ENCODE results near the gene SLC2A8.

SLC2A8 gene

GRCh38 chr9:127448112-127448805 is 51.3 kb downstream of the SLC2A8 start:
- no peak for DNase-seq (ENCODE audit: low read depth)
- no peak for TF ChIP-seq CTCF (IDR thresholded peaks at IDR 0.05; ENCODE audit: insufficient read depth, low read depth, low read length, missing control alignments)
- peak overlapping the region; percentile 82 for H3K4me3 ChIP-seq (ENCODE audit: low read length)

- no peak for TF ChIP-seq CTCF (IDR thresholded peaks at IDR 0.05; ENCODE audit: insufficient read depth, low read depth, low read length, missing control alignments)
- peak overlapping the region; percentile 82 for H3K4me3 ChIP-seq (ENCODE audit: low read length)
- no peak for DNase-seq (ENCODE audit: low read depth)
Measured at GRCh38 chr9:127449332-127449966, 52.5 kb downstream of the SLC2A8 start.

- peak overlapping the region; percentile 82 for H3K4me3 ChIP-seq (ENCODE audit: low read length)
- TF ChIP-seq CTCF (IDR thresholded peaks at IDR 0.05; ENCODE audit: insufficient read depth, low read depth, low read length, missing control alignments) = no peak
- no peak for DNase-seq (ENCODE audit: low read depth)
Measured at GRCh38 chr9:127450243-127450760, 53.3 kb downstream of the SLC2A8 start.

GRCh38 chr9:127450830-127451607 is 54.0 kb downstream of the SLC2A8 start, which contains the start of the genes LRSAM1 and RPL12:
TSS of gene LRSAM1 (plus strand) at chr9:127451510. CDS start at chr9:127454528, 3,018 bp downstream.
TSS of gene RPL12 (minus strand) at chr9:127451406. CDS start at chr9:127451317, 89 bp downstream.
- DNase-seq (ENCODE audit: low read depth) = peak; percentile 92
- H3K4me3 ChIP-seq (ENCODE audit: low read length) = peak within 1 kb of the TSS; percentile 82
- no peak for TF ChIP-seq CTCF (IDR thresholded peaks at IDR 0.05; ENCODE audit: insufficient read depth, low read depth, low read length, missing control alignments)

GRCh38 chr9:127451608-127451857 is 54.6 kb downstream of the SLC2A8 start:
- H3K4me3 ChIP-seq (ENCODE audit: low read length) = peak overlapping the region; percentile 82
- no peak for DNase-seq (ENCODE audit: low read depth)
- no peak for TF ChIP-seq CTCF (IDR thresholded peaks at IDR 0.05; ENCODE audit: insufficient read depth, low read depth, low read length, missing control alignments)

- TF ChIP-seq CTCF (IDR thresholded peaks at IDR 0.05; ENCODE audit: insufficient read depth, low read depth, low read length, missing control alignments) = no peak
- DNase-seq (ENCODE audit: low read depth) = peak; percentile 74
Measured at GRCh38 chr9:127451858-127452656, 55.1 kb downstream of the SLC2A8 start.

More at GRCh38 chr9:127451858-127452656, 55.1 kb downstream of the SLC2A8 start:
- peak overlapping the region; percentile 82 for H3K4me3 ChIP-seq (ENCODE audit: low read length)
